Activated T-cell treated with anti-CD3 and anti-CD28 coated beads, Interleukin-2, amount 50 U/mL, for 4 hours (primary cell): ENCODE measurements around the gene CHN1. TPM values are rescaled to one million over a fixed set of nuclear protein-coding genes. Genes with fewer than 3 reads are reported as not detected.
A peak's percentile ranks its signal among the peaks of the same experiment; 100 is the strongest.

Source experiments
- ATAC-seq, 2 donors: fragments of 200-7000 bp; cut with Tn5 transposase; one replicate each; pipeline ENCODE4 v1.10.0; 2021
- DNase-seq: peaks from one replicate; pipeline ENCODE4 v3.0.0-alpha.2; 2020
- H3K27me3 Mint-ChIP-seq: one replicate; pipeline ENCODE4 v1.8.0; 2021; ENCODE audit warnings: low read depth, mixed read lengths
- H3K36me3 Mint-ChIP-seq: one replicate; pipeline ENCODE4 v1.8.0; 2022; ENCODE audit warnings: mixed read lengths; ENCODE audit not compliant: insufficient read depth
- H3K4me1 Mint-ChIP-seq: one replicate; pipeline ENCODE4 v1.8.0; 2021; ENCODE audit warnings: low read depth, mixed read lengths
- H3K4me3 Mint-ChIP-seq: one replicate; pipeline ENCODE4 v1.8.0; 2021; ENCODE audit warnings: mild to moderate bottlenecking, moderate library complexity, mixed read lengths
- H3K9me3 Mint-ChIP-seq: one replicate; pipeline ENCODE4 v1.8.0; 2021; ENCODE audit warnings: mixed read lengths
- total RNA-seq, 3 donors: library from RNA; stranded (reverse); gene quantifications; one replicate each; pipeline ENCODE4 v1.2.1, GENCODE V29; 2021

Gene CHN1, protein sequence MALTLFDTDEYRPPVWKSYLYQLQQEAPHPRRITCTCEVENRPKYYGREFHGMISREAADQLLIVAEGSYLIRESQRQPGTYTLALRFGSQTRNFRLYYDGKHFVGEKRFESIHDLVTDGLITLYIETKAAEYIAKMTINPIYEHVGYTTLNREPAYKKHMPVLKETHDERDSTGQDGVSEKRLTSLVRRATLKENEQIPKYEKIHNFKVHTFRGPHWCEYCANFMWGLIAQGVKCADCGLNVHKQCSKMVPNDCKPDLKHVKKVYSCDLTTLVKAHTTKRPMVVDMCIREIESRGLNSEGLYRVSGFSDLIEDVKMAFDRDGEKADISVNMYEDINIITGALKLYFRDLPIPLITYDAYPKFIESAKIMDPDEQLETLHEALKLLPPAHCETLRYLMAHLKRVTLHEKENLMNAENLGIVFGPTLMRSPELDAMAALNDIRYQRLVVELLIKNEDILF
- total RNA-seq: 1 to 10 TPM; 3.2 to 7.5 (median 6.9) TPM

GRCh38 chr2:175004980-175005732, at the start of gene CHN1:
Gene CHN1 (minus strand): TSS chr2:175005381. CDS start chr2:175004912, 469 bp downstream.
- H3K27me3 Mint-ChIP-seq: peaks cover 56% of the 10 kb centered on the region
- H3K36me3 Mint-ChIP-seq: no peaks in the 10 kb centered on the region
- peak; percentile 95 to 97 for ATAC-seq

DNA sequence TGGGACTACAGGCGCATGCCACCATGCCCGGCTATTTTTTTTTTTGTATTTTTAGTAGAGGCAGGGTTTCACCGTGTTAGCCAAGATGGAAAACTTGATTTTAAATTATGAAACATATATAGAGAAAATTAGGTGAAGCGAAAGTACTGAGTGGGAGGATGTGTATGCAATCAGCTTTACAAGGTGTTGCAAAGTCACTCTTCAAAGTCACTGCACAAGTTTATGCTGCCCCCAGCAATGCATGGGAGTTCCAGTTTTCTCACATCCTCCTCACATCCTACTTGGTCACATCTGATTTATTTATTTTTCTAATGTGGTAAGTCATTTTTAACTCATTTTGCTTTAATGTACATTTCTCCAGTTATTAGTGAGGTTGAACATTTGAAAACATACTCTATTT, 49.2 kb upstream of the CHN1 start:
- no peaks in the 10 kb centered on the region for H3K9me3 Mint-ChIP-seq

More at GRCh38 chr2:175004980-175005732, at the start of gene CHN1:
- peak; percentile 59 for DNase-seq
- peak within 1 kb of the TSS; percentile 80 for H3K4me3 Mint-ChIP-seq
- H3K4me1 Mint-ChIP-seq: peaks cover 8% of the 10 kb centered on the region
- H3K9me3 Mint-ChIP-seq: no peaks in the 10 kb centered on the region

DNA sequence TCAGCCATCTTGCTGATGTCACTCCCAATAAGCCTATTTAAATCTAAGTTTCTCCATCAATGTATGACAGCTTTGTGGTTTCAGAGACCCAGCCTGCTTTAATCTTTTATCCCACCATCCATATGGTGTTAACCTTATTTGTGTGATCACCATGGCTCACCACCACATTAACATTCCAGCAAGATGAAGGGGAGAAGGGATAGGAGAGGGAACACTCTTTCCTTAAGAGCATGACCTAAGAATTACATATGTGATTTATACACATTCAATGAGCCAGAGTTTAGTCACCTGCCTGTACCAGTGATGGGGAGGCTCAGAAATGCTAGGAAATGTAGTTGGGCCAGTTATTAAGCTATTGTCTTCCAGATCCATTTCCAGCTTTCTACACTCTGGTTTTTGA, 44.5 kb upstream of the CHN1 start:
- H3K9me3 Mint-ChIP-seq: no peaks in the 10 kb centered on the region

More for the DNA sequence above, 49.2 kb upstream of the CHN1 start:
- H3K4me3 Mint-ChIP-seq: no peak overlapping the region
- H3K4me1 Mint-ChIP-seq: no peaks in the 10 kb centered on the region
- peaks cover 15% of the 10 kb centered on the region for H3K36me3 Mint-ChIP-seq
- no peaks in the 10 kb centered on the region for H3K27me3 Mint-ChIP-seq
- DNase-seq (no peak), ATAC-seq (no peak)

GRCh38 chr2:175048275-175048674, 43.1 kb upstream of the CHN1 start:
- H3K4me1 Mint-ChIP-seq: peaks cover 2% of the 10 kb centered on the region
- DNase-seq (no peak), ATAC-seq (no peak)
- no peak overlapping the region for H3K4me3 Mint-ChIP-seq
- no peaks in the 10 kb centered on the region for H3K9me3 Mint-ChIP-seq
- peaks cover 11% of the 10 kb centered on the region for H3K36me3 Mint-ChIP-seq
- no peaks in the 10 kb centered on the region for H3K27me3 Mint-ChIP-seq

More for the DNA sequence above, 44.5 kb upstream of the CHN1 start:
- DNase-seq (no peak), ATAC-seq (no peak)
- H3K27me3 Mint-ChIP-seq: no peaks in the 10 kb centered on the region
- H3K36me3 Mint-ChIP-seq: peaks cover 11% of the 10 kb centered on the region
- H3K4me1 Mint-ChIP-seq: peaks cover 2% of the 10 kb centered on the region
- no peak overlapping the region for H3K4me3 Mint-ChIP-seq

DNA sequence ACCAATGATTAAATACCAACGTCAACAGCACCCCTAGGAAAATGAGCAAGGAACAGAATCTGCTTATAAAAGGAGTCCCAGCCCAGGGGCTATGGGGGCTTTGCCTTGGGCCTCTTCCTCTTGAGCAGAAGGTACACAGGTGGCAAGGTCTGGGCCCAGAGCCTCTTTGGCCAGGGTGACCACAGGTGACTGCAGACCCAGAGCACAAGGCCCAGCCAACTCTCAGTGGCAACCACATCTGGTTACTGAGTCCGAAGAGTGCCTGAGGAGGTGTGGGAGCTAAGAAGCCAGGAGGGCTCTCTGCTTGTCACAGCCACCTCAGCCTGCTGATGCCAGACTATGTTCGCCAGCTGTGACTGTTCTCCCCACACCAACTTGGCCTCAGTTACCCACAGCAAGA, 34.3 kb upstream of the CHN1 start:
- H3K4me3 Mint-ChIP-seq: no peak overlapping the region
- no peaks in the 10 kb centered on the region for H3K27me3 Mint-ChIP-seq
- DNase-seq: no peak
- no peaks in the 10 kb centered on the region for H3K36me3 Mint-ChIP-seq
- H3K9me3 Mint-ChIP-seq: peaks cover 8% of the 10 kb centered on the region
- ATAC-seq: no peak
- H3K4me1 Mint-ChIP-seq: peaks cover 10% of the 10 kb centered on the region

DNA sequence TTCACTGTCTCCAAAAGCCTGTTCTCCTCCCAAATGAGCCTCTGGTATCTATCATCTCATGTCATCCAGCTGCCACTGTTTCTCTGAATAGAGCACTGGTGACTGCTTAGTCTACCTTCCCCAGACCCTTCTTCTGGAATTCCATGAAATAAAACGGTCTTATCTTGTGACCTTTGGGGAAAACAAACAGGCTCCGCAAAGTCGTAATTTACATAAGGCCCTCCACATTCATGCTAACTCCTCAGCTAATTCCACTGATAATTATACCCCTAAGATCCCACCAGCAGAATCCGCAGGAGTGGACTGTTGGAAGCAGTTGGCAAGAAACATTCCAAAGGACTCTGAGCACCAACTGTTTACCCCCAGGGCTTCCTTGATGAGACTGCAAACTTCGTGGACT, 33.9 kb upstream of the CHN1 start:
- H3K9me3 Mint-ChIP-seq: peaks cover 8% of the 10 kb centered on the region
- peaks cover 10% of the 10 kb centered on the region for H3K4me1 Mint-ChIP-seq
- H3K4me3 Mint-ChIP-seq: no peak overlapping the region
- no peak for ATAC-seq
- H3K36me3 Mint-ChIP-seq: no peaks in the 10 kb centered on the region
- DNase-seq: no peak
- no peaks in the 10 kb centered on the region for H3K27me3 Mint-ChIP-seq

GRCh38 chr2:175037941-175038340, 32.8 kb upstream of the CHN1 start:
- no peak for ATAC-seq
- no peak for DNase-seq
- Mint-ChIP-seq H3K27me3 (no peaks in the 10 kb centered on the region), H3K9me3 (peaks cover 8% of the 10 kb centered on the region), H3K4me3 (no peak overlapping the region), H3K36me3 (no peaks in the 10 kb centered on the region), H3K4me1 (peaks cover 10% of the 10 kb centered on the region)

- Mint-ChIP-seq H3K9me3 (no peaks in the 10 kb centered on the region), H3K27me3 (no peaks in the 10 kb centered on the region), H3K4me1 (peaks cover 10% of the 10 kb centered on the region), H3K36me3 (no peaks in the 10 kb centered on the region), H3K4me3 (peak overlapping the region; percentile 41)
- no peak for ATAC-seq
- DNase-seq: no peak
These were observed 31.4 kb upstream of the CHN1 start for GRCh38 chr2:175036582-175037018.

GRCh38 chr2:175035806-175036205, 30.6 kb upstream of the CHN1 start:
- ATAC-seq (no peak), DNase-seq (no peak)
- Mint-ChIP-seq H3K4me3 (no peak overlapping the region), H3K27me3 (no peaks in the 10 kb centered on the region), H3K9me3 (no peaks in the 10 kb centered on the region), H3K36me3 (no peaks in the 10 kb centered on the region), H3K4me1 (peaks cover 10% of the 10 kb centered on the region)

GRCh38 chr2:175034716-175035115, 29.5 kb upstream of the CHN1 start:
- no peak for ATAC-seq
- H3K36me3 Mint-ChIP-seq: no peaks in the 10 kb centered on the region
- peaks cover 10% of the 10 kb centered on the region for H3K4me1 Mint-ChIP-seq
- no peaks in the 10 kb centered on the region for H3K27me3 Mint-ChIP-seq
- no peak for DNase-seq
- H3K4me3 Mint-ChIP-seq: no peak overlapping the region
- no peaks in the 10 kb centered on the region for H3K9me3 Mint-ChIP-seq

DNA sequence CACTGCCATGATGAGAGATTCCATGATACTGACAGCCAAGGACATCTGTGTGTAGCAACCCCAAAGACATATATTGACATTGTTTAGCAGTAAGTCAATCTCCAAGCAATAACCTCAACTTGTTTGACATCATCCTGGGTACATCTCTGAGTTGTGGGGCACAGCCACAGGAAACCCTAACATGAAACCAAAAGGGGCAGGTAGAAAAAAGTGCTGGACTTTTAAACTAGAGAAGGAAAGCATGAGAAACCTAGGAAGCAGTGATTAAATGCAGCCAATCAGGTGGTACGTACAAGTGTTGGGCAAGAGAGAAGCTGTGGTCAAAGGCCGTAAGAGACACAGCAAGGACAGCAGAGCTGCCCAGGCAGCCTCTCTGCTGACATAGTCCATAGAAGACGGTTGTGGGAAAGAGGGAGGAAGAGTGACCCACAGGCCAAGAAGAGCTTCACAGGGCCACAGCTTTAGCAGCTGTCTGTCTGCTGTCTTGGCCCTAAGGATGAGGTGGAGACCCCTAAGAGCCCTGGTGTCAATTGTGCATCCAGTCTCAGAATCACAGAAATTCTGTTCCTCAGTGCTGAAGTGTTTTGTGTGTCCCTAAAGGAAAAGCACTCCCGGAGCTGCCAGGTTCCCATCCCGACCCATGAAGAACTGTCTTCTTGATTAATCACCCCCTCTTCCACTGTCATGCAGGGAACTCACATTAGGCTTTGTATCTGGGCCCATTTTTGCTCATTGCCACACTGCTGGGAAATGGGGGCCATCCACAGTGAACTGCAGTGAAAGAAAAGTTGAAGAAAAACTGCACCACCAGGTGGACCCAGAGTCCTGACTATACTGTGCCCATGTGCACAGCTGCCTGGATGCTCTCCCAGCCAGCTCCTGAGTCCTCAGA, 25.4 kb upstream of the CHN1 start:
- H3K36me3 Mint-ChIP-seq: no peaks in the 10 kb centered on the region
- no peaks in the 10 kb centered on the region for H3K27me3 Mint-ChIP-seq
- H3K4me3 Mint-ChIP-seq: no peak overlapping the region
- DNase-seq (no peak), ATAC-seq (no peak)
- H3K4me1 Mint-ChIP-seq: no peaks in the 10 kb centered on the region
- H3K9me3 Mint-ChIP-seq: no peaks in the 10 kb centered on the region

- H3K4me3 Mint-ChIP-seq: no peak overlapping the region
- ATAC-seq (no peak), DNase-seq (no peak)
- no peaks in the 10 kb centered on the region for H3K36me3 Mint-ChIP-seq
- no peaks in the 10 kb centered on the region for H3K9me3 Mint-ChIP-seq
- no peaks in the 10 kb centered on the region for H3K4me1 Mint-ChIP-seq
- H3K27me3 Mint-ChIP-seq: no peaks in the 10 kb centered on the region
These were observed 22.6 kb upstream of the CHN1 start for GRCh38 chr2:175027755-175028154.

DNA sequence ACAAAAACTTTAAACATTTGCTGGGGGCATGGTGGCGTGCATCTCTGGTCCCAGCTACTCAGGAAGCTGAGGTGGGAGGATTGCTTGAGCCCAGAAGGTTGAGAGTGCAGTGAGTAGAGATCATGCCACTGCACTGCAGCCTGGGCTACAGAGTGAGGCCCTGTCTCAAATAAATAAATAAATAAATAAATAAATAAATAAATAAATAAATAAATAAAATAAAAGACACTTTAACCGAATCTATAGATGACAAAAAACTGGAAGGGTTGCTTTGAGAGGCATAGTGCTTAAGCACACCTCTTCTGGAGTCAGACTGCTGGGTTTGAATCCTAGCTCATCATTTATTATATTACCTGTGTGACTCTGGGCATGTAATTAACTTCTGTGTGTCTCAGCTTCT, 21.2 kb upstream of the CHN1 start:
- no peak overlapping the region for H3K4me3 Mint-ChIP-seq
- no peaks in the 10 kb centered on the region for H3K9me3 Mint-ChIP-seq
- H3K36me3 Mint-ChIP-seq: no peaks in the 10 kb centered on the region
- ATAC-seq (no peak), DNase-seq (no peak)
- no peaks in the 10 kb centered on the region for H3K4me1 Mint-ChIP-seq
- no peaks in the 10 kb centered on the region for H3K27me3 Mint-ChIP-seq

GRCh38 chr2:175025946-175026345, 20.8 kb upstream of the CHN1 start:
- H3K9me3 Mint-ChIP-seq: no peaks in the 10 kb centered on the region
- H3K4me3 Mint-ChIP-seq: no peak overlapping the region
- no peaks in the 10 kb centered on the region for H3K36me3 Mint-ChIP-seq
- no peaks in the 10 kb centered on the region for H3K4me1 Mint-ChIP-seq
- ATAC-seq (no peak), DNase-seq (no peak)
- no peaks in the 10 kb centered on the region for H3K27me3 Mint-ChIP-seq
